ENCODE results near the gene CFAP57. TPM values are rescaled to one million over a fixed set of nuclear protein-coding genes. Genes with fewer than 3 reads are reported as not detected.
A peak's percentile ranks its signal among the peaks of the same experiment; 100 is the strongest.

The CFAP57 gene
- total and polyA plus RNA-seq, 2 of the 13 experiments (the other 11 are each of a cell fraction or from before 2014, with no cell fraction given) = 0.01 TPM; not detected in 1

GRCh38 chr1:43246466-43247213 lies 74.5 kb downstream of the CFAP57 start (continued):
- no peak for TF ChIP-seq ETS1 (CRISPR knock-in tag; IDR thresholded peaks at IDR 0.05)
- TF ChIP-seq ATF7-NPFF (CRISPR knock-in tag; IDR thresholded peaks at IDR 0.05; ENCODE audit: low read depth) = no peak
- no peak for TF ChIP-seq TFDP2 (CRISPR knock-in tag; IDR thresholded peaks at IDR 0.05)
- no peak for TF ChIP-seq NR3C1 (CRISPR knock-in tag; IDR thresholded peaks at IDR 0.05)
- TF ChIP-seq MIXL1 (CRISPR knock-in tag; IDR thresholded peaks at IDR 0.05) = peak; percentile 51; the same call in 1 of the 2 replicates
- TF ChIP-seq NFIC (IDR thresholded peaks at IDR 0.05; ENCODE audit: low read length) = peak; percentile 70; the same call in 1 of the 2 replicates
- TF ChIP-seq ZNF75D (CRISPR knock-in tag; IDR thresholded peaks at IDR 0.05; ENCODE audit: borderline replicate concordance) = no peak
- no peak for TF ChIP-seq ZNF205 (CRISPR knock-in tag; IDR thresholded peaks at IDR 0.05)
- no peak for TF ChIP-seq TSC22D2 (CRISPR knock-in tag; IDR thresholded peaks at IDR 0.05; ENCODE audit: borderline replicate concordance)
- peak; percentile 40; the same call in 1 of the 2 replicates for TF ChIP-seq ONECUT2 (CRISPR knock-in tag; IDR thresholded peaks at IDR 0.05)
- no peak for TF ChIP-seq ETV5 (CRISPR knock-in tag; IDR thresholded peaks at IDR 0.05; ENCODE audit: borderline replicate concordance)
- no peak for TF ChIP-seq NFKBIZ (CRISPR knock-in tag; IDR thresholded peaks at IDR 0.05)
- TF ChIP-seq, protein P1, sequence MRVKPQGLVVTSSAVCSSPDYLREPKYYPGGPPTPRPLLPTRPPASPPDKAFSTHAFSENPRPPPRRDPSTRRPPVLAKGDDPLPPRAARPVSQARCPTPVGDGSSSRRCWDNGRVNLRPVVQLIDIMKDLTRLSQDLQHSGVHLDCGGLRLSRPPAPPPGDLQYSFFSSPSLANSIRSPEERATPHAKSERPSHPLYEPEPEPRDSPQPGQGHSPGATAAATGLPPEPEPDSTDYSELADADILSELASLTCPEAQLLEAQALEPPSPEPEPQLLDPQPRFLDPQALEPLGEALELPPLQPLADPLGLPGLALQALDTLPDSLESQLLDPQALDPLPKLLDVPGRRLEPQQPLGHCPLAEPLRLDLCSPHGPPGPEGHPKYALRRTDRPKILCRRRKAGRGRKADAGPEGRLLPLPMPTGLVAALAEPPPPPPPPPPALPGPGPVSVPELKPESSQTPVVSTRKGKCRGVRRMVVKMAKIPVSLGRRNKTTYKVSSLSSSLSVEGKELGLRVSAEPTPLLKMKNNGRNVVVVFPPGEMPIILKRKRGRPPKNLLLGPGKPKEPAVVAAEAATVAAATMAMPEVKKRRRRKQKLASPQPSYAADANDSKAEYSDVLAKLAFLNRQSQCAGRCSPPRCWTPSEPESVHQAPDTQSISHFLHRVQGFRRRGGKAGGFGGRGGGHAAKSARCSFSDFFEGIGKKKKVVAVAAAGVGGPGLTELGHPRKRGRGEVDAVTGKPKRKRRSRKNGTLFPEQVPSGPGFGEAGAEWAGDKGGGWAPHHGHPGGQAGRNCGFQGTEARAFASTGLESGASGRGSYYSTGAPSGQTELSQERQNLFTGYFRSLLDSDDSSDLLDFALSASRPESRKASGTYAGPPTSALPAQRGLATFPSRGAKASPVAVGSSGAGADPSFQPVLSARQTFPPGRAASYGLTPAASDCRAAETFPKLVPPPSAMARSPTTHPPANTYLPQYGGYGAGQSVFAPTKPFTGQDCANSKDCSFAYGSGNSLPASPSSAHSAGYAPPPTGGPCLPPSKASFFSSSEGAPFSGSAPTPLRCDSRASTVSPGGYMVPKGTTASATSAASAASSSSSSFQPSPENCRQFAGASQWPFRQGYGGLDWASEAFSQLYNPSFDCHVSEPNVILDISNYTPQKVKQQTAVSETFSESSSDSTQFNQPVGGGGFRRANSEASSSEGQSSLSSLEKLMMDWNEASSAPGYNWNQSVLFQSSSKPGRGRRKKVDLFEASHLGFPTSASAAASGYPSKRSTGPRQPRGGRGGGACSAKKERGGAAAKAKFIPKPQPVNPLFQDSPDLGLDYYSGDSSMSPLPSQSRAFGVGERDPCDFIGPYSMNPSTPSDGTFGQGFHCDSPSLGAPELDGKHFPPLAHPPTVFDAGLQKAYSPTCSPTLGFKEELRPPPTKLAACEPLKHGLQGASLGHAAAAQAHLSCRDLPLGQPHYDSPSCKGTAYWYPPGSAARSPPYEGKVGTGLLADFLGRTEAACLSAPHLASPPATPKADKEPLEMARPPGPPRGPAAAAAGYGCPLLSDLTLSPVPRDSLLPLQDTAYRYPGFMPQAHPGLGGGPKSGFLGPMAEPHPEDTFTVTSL (CRISPR knock-in tag; IDR thresholded peaks at IDR 0.05; ENCODE audit: borderline replicate concordance) = peak; percentile 78; the same call in 1 of the 2 replicates
- TF ChIP-seq ZNF484 (CRISPR knock-in tag; IDR thresholded peaks at IDR 0.05; ENCODE audit: borderline replicate concordance, low read depth) = no peak
- TF ChIP-seq ZNF264 (CRISPR knock-in tag; IDR thresholded peaks at IDR 0.05) = no peak
- TF ChIP-seq HOXA7 (CRISPR knock-in tag; IDR thresholded peaks at IDR 0.05) = no peak
- peak; percentile 25; the same call in 1 of the 2 replicates for TF ChIP-seq THAP11 (CRISPR knock-in tag; IDR thresholded peaks at IDR 0.05)
- no peak for TF ChIP-seq YEATS4 (CRISPR knock-in tag; IDR thresholded peaks at IDR 0.05; ENCODE audit: borderline replicate concordance)
- peak; percentile 65; the same call in 1 of the 2 replicates for TF ChIP-seq SMARCC2 (IDR thresholded peaks at IDR 0.05)
- 0 out of 2 replicates have a peak, but pooled peaks have one; percentile 31 for TF ChIP-seq NCOA2 (CRISPR knock-in tag; IDR thresholded peaks at IDR 0.05)
- TF ChIP-seq KLF15 (CRISPR knock-in tag; IDR thresholded peaks at IDR 0.05; ENCODE audit: borderline replicate concordance) = no peak
- TF ChIP-seq ELF3 (CRISPR knock-in tag; IDR thresholded peaks at IDR 0.05) = 0 out of 2 replicates have a peak, but pooled peaks have one; percentile 54
- no peak for TF ChIP-seq HOXD1 (CRISPR knock-in tag; IDR thresholded peaks at IDR 0.05)
- 0 out of 2 replicates have a peak, but pooled peaks have one; percentile 29 for TF ChIP-seq ISL2 (CRISPR knock-in tag; IDR thresholded peaks at IDR 0.05)
